SW480 (cell line): ENCODE measurements around the gene ATAD3C.
A peak's percentile ranks its signal among the peaks of the same experiment; 100 is the strongest.
"Not testable (repeated sequence)": the region's sequence is repeated elsewhere in the genome, so short reads cannot be mapped to it uniquely, and the experiment has no call there.

Source experiments
- DNase-seq: peaks from one replicate; pipeline ENCODE4 v3.0.0-alpha.2; 2016; ENCODE audit warnings: low spot score

The ATAD3C gene

DNA sequence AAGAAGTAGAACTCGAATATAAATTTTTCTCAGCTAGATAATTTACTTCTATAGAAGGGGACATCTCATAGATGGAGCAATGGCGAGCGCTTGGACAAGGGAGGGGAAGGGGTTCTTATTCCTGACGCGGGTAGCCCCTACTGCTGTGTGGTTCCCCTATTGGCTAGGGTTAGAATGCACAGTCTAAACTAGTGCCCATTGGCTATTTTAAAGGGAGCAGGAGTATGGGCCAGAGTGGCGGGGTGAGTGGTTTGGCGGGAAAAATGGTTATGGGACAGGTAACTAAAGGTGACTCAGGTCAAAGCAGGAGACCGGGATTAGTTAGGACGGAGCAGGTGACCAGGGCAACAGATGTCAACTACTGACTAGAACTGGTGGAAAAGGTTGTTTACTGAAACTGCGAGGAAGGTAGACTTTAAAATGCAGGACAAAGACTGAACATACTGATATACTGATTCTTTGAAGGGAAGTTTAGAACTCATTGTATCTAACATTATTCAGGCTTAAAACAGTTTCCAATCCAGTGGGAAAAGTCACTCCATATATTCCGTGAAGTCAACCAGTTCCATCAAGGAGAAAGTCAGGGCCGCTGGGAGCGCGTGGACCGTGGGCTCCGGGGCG is 61.5 kb downstream of the ATAD3C start:
- DNase-seq: peak; percentile 48

DNA sequence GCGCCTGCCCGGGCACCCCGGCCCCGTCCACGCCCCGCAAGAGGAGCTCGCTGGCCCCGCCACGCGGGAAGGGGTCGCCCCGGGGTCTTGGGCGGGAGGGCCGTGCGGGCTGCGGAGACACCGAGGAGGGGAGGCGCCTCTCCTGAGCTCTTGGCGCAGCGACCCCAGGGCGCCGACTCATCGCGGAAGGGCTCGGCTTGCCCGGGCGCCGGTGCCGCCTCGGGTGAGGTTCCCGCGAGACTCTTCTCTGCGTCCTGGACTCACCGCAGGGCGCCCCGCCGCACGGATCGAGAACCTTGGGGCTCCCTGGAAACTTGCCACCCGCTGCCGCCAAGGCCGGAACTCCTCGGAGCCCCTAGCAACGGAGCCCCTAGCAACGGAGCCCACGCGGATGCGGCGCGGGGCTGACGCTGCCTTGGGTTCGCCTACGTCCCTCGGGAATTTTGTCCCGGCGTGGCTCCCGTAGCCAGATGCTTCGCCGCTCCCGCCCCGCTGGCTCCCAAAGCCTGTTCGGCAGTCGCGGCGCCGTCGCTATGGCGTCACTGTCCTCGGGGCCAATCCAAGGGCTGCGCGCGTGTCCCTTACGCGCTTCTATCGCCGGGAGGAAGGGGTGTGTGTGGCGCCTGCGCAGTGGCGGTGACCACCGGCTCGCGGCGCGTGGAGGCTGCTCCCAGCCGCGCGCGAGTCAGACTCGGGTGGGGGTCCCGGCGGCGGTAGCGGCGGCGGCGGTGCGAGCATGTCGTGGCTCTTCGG is 62.2 kb downstream of the ATAD3C start, which contains the start of gene ATAD3A:
TSS of gene ATAD3A (plus strand) at position 630 of the 753 bp plus-strand sequence. CDS start at position 737, 107 bp downstream.
- DNase-seq: peak; percentile 96

GRCh38 chr1:1512425-1512824 is 62.9 kb downstream of the ATAD3C start:
- not testable (repeated sequence) for DNase-seq

DNA sequence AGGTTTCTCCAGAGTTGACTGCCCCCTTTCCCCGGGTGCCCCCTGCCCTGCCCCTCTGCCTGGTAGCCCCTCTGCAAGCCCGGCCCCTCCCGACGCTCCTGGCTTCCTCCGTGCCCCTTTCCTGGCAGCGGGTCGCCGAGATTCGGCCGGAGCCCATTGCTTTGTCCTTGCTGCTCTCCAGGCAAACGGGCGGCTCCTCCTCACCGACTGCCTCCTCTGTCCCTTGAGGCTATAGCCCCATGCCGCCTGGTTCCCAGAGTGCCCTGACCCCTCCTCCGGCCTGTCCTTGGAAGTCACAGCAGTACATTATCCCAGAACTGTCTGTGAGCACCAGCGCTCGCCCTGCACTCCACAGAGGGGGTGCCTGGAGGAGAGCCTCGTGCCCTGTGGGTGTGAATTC is 64.2 kb downstream of the ATAD3C start:
- not testable (repeated sequence) for DNase-seq

GRCh38 chr1:1514376-1514775 is 64.9 kb downstream of the ATAD3C start:
- DNase-seq: not testable (repeated sequence)

DNA sequence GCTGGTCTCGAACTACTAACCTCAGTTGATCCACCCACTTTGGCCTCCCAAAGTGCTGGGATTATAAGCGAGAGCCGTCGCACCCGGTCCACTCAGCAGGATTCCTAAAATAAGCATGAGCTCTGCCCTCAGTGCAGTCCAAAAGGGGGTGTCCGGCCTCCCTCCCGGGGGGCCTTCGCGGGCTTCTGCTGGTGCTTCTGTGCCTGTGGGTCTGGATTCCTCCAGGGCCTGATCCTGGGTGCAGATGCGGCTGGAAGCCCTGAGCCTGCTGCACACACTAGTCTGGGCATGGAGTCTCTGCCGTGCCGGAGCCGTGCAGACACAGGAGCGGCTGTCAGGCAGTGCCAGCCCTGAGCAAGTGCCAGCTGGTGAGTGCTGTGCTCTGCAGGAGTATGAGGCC is 67.4 kb downstream of the ATAD3C start:
- DNase-seq: not testable (repeated sequence)

- no peak for DNase-seq
Observed at GRCh38 chr1:1517973-1518620, 68.6 kb downstream of the ATAD3C start.

DNA sequence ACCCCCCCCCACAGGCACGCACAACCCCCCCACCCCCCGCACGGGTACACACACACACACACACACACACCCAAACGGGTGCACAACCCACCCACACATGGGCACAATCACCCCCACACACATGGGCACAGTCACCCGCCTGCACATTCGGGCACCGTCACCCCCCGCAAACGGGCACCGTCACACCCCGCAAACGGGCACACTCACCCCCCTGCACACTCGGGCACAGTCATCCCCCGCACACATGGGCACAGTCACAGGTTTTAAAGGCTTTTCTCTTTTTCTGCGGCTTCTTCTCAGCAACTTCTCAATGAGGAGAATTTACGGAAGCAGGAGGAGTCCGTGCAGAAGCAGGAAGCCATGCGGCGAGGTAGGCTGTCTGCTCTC is 69.1 kb downstream of the ATAD3C start:
- DNase-seq: not testable (repeated sequence)
